ENCODE data around the gene MRM1.
"Not testable (repeated sequence)": the region's sequence is repeated elsewhere in the genome, so short reads cannot be mapped to it uniquely, and the experiment has no call there.

The MRM1 gene

GRCh38 chr17:36602030-36602748 is 806 bp downstream of the MRM1 start:
- H3K4me3 ChIP-seq (ENCODE audit: extremely low read depth, insufficient read depth, low read length, poor library complexity, severe bottlenecking), result peak overlapping the region; percentile 63
- H3K36me3 ChIP-seq (ENCODE audit: control insufficient read depth, insufficient read depth, low read length), result peaks cover 10% of the 10 kb centered on the region
- no peaks in the 10 kb centered on the region for H3K9me3 ChIP-seq (ENCODE audit: control insufficient read depth, low read length)
- peaks cover 13% of the 10 kb centered on the region for H3K4me1 ChIP-seq (ENCODE audit: control insufficient read depth, insufficient read depth, low read length, poor library complexity, severe bottlenecking)
- whole genome bisulfite sequencing, 2 experiments (ENCODE audit: insufficient coverage in 2 of 2), result 1 to 2% methylated on average over 33 to 35 of the region's 38 CpGs
- peak overlapping the region; percentile 65 for H3K27ac ChIP-seq (ENCODE audit: low read depth, low read length, severe bottlenecking)

DNA sequence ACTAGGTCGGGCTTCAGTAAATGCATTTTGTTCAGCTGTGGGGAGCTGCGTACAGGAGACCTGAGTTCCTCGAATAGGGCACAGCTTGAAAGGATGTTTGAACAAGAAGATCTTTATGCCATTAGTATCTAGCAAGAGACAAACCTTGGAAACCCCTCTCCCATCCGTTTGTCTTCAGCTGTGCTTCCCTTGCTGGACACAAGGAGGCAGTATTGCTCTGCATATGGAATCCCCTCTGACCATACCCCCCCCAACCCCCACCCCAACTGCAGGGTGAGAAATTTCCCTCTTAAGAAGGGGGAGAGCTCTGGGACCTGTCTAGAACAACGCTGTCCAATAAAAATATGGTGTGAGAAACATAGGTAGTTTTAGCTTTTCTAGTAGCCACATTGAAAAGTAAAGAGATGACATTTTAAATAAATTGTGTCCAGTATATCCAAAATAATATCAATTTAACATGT is 1.6 kb downstream of the MRM1 start:
- Histone ChIP-seq H3K36me3 (ENCODE audit: control insufficient read depth, insufficient read depth, low read length) (peaks cover 10% of the 10 kb centered on the region), H3K9me3 (ENCODE audit: control insufficient read depth, low read length) (no peaks in the 10 kb centered on the region), H3K4me1 (ENCODE audit: control insufficient read depth, insufficient read depth, low read length, poor library complexity, severe bottlenecking) (peaks cover 13% of the 10 kb centered on the region), H3K27ac (ENCODE audit: low read depth, low read length, severe bottlenecking) (no peak overlapping the region), H3K4me3 (ENCODE audit: extremely low read depth, insufficient read depth, low read length, poor library complexity, severe bottlenecking) (peak overlapping the region; percentile 63)
- WGBS, 2 experiments (ENCODE audit: insufficient coverage in 2 of 2), result 0% methylated on average over 3 of the region's 5 CpGs; no CpG with 5 or more reads in 1 of the 2 experiments

- H3K27ac ChIP-seq (ENCODE audit: low read depth, low read length, severe bottlenecking); H3K9me3 ChIP-seq (ENCODE audit: control insufficient read depth, low read length); H3K4me3 ChIP-seq (ENCODE audit: extremely low read depth, insufficient read depth, low read length, poor library complexity, severe bottlenecking); H3K36me3 ChIP-seq (ENCODE audit: control insufficient read depth, insufficient read depth, low read length): not testable (repeated sequence)
- 92 to 95% methylated on average over 4 to 5 of the region's 5 CpGs for WGBS, 2 experiments (ENCODE audit: insufficient coverage in 2 of 2)
- H3K4me1 ChIP-seq (ENCODE audit: control insufficient read depth, insufficient read depth, low read length, poor library complexity, severe bottlenecking), result peaks cover 13% of the 10 kb centered on the region
Observed at GRCh38 chr17:36605028-36605427, 3.6 kb downstream of the MRM1 start.

DNA sequence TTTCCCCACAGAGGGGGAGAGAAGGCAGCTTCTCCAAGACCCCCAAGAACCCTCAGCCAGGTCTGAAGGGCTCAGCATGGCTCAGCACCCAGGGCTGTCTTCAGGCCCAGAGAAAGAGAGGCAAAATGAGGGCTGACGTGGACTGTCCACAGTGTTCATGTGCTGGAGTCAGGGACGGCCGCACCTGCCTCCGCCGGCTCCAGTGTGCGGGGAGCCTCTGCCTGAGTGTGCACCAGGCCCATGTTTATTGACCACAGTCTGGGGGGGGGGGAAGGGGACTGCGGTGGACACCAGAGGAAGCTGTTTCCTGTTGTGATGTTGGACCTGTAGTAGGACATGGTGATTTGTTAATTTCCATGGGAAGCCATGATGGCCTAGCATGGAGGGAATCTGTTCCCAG is 6.9 kb downstream of the MRM1 start:
- 80 to 98% methylated on average over 1 to 7 of the region's 7 CpGs for WGBS, 2 experiments (ENCODE audit: insufficient coverage in 2 of 2)
- peaks cover 6% of the 10 kb centered on the region for H3K4me1 ChIP-seq (ENCODE audit: control insufficient read depth, insufficient read depth, low read length, poor library complexity, severe bottlenecking)
- no peaks in the 10 kb centered on the region for H3K36me3 ChIP-seq (ENCODE audit: control insufficient read depth, insufficient read depth, low read length)
- H3K9me3 ChIP-seq (ENCODE audit: control insufficient read depth, low read length), result peaks cover 5% of the 10 kb centered on the region
- H3K4me3 ChIP-seq (ENCODE audit: extremely low read depth, insufficient read depth, low read length, poor library complexity, severe bottlenecking), result no peak overlapping the region
- no peak overlapping the region for H3K27ac ChIP-seq (ENCODE audit: low read depth, low read length, severe bottlenecking)

- H3K4me1 ChIP-seq (ENCODE audit: control insufficient read depth, insufficient read depth, low read length, poor library complexity, severe bottlenecking), result peaks cover 3% of the 10 kb centered on the region
- 72 to 78% methylated on average over 12 to 21 of the region's 24 CpGs for WGBS, 2 experiments (ENCODE audit: insufficient coverage in 2 of 2)
- no peak overlapping the region for H3K27ac ChIP-seq (ENCODE audit: low read depth, low read length, severe bottlenecking)
- peaks cover 5% of the 10 kb centered on the region for H3K9me3 ChIP-seq (ENCODE audit: control insufficient read depth, low read length)
- no peaks in the 10 kb centered on the region for H3K36me3 ChIP-seq (ENCODE audit: control insufficient read depth, insufficient read depth, low read length)
- no peak overlapping the region for H3K4me3 ChIP-seq (ENCODE audit: extremely low read depth, insufficient read depth, low read length, poor library complexity, severe bottlenecking)
Observed at GRCh38 chr17:36608794-36609497, 7.6 kb downstream of the MRM1 start.

DNA sequence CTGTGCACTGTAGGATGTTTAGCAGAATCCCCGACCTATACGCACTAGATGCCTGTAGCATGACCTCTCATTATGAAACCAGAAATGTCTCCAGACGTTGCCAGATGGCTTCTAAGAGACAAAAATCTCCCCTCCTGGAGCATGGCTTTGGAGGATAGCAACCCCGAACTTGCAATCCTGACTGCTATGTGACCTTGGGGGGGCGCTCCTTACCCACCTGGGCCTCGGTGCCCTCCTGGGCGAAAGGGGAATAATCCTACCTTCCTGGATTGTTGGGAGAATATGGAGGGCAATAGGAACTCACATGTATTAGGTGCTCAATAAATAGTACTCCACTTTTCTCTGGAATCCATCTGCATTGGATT is 8.1 kb downstream of the MRM1 start:
- 88 to 100% methylated on average over 2 to 3 of the region's 7 CpGs for WGBS, 2 experiments (ENCODE audit: insufficient coverage in 2 of 2)
- Histone ChIP-seq H3K36me3 (ENCODE audit: control insufficient read depth, insufficient read depth, low read length) (no peaks in the 10 kb centered on the region), H3K4me1 (ENCODE audit: control insufficient read depth, insufficient read depth, low read length, poor library complexity, severe bottlenecking) (peaks cover 3% of the 10 kb centered on the region), H3K4me3 (ENCODE audit: extremely low read depth, insufficient read depth, low read length, poor library complexity, severe bottlenecking) (no peak overlapping the region), H3K27ac (ENCODE audit: low read depth, low read length, severe bottlenecking) (no peak overlapping the region), H3K9me3 (ENCODE audit: control insufficient read depth, low read length) (peaks cover 5% of the 10 kb centered on the region)

- Histone ChIP-seq H3K4me1 (ENCODE audit: control insufficient read depth, insufficient read depth, low read length, poor library complexity, severe bottlenecking) (peaks cover 3% of the 10 kb centered on the region), H3K27ac (ENCODE audit: low read depth, low read length, severe bottlenecking) (no peak overlapping the region), H3K36me3 (ENCODE audit: control insufficient read depth, insufficient read depth, low read length) (no peaks in the 10 kb centered on the region), H3K9me3 (ENCODE audit: control insufficient read depth, low read length) (peaks cover 5% of the 10 kb centered on the region), H3K4me3 (ENCODE audit: extremely low read depth, insufficient read depth, low read length, poor library complexity, severe bottlenecking) (no peak overlapping the region)
- 83 to 84% methylated on average over 4 to 5 of the region's 6 CpGs for WGBS, 2 experiments (ENCODE audit: insufficient coverage in 2 of 2)
Observed at GRCh38 chr17:36610474-36610873, 9.1 kb downstream of the MRM1 start.

GRCh38 chr17:36611345-36612072 is 10.1 kb downstream of the MRM1 start:
- H3K4me1 ChIP-seq (ENCODE audit: control insufficient read depth, insufficient read depth, low read length, poor library complexity, severe bottlenecking), result peaks cover 3% of the 10 kb centered on the region
- peaks cover 5% of the 10 kb centered on the region for H3K9me3 ChIP-seq (ENCODE audit: control insufficient read depth, low read length)
- H3K4me3 ChIP-seq (ENCODE audit: extremely low read depth, insufficient read depth, low read length, poor library complexity, severe bottlenecking), result no peak overlapping the region
- 84 to 85% methylated on average over 8 of the region's 9 CpGs for WGBS, 2 experiments (ENCODE audit: insufficient coverage in 2 of 2)
- no peak overlapping the region for H3K27ac ChIP-seq (ENCODE audit: low read depth, low read length, severe bottlenecking)
- H3K36me3 ChIP-seq (ENCODE audit: control insufficient read depth, insufficient read depth, low read length), result no peaks in the 10 kb centered on the region

- Histone ChIP-seq H3K27ac (ENCODE audit: low read depth, low read length, severe bottlenecking) (no peak overlapping the region), H3K4me3 (ENCODE audit: extremely low read depth, insufficient read depth, low read length, poor library complexity, severe bottlenecking) (no peak overlapping the region), H3K9me3 (ENCODE audit: control insufficient read depth, low read length) (peaks cover 5% of the 10 kb centered on the region), H3K4me1 (ENCODE audit: control insufficient read depth, insufficient read depth, low read length, poor library complexity, severe bottlenecking) (peaks cover 3% of the 10 kb centered on the region), H3K36me3 (ENCODE audit: control insufficient read depth, insufficient read depth, low read length) (no peaks in the 10 kb centered on the region)
- WGBS, 2 experiments (ENCODE audit: insufficient coverage in 2 of 2), result 78 to 100% methylated on average over 3 of the region's 3 CpGs
Observed at GRCh38 chr17:36612323-36612722, 10.9 kb downstream of the MRM1 start.

DNA sequence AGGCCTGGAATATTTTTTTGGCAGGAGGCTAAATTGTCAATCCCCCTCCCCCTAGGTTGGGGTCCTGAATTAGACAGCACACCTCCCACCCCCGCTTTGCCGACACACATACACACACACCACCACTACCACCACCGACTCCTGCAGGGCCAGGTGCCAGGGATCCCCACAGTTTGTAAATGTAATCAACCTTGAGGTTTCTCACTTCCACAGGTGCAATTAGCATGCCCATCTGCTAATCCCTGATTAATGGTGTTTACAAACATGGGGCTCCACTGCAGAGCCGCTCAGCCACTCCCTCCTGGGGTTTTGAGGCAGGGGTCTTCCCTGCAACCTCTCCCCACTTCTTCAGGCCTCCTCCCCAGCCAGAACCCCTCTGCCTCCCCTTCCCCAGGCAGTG is 11.8 kb downstream of the MRM1 start:
- Histone ChIP-seq H3K36me3 (ENCODE audit: control insufficient read depth, insufficient read depth, low read length) (no peaks in the 10 kb centered on the region), H3K4me3 (ENCODE audit: extremely low read depth, insufficient read depth, low read length, poor library complexity, severe bottlenecking) (no peak overlapping the region), H3K27ac (ENCODE audit: low read depth, low read length, severe bottlenecking) (no peak overlapping the region), H3K9me3 (ENCODE audit: control insufficient read depth, low read length) (peaks cover 5% of the 10 kb centered on the region), H3K4me1 (ENCODE audit: control insufficient read depth, insufficient read depth, low read length, poor library complexity, severe bottlenecking) (peaks cover 3% of the 10 kb centered on the region)
- whole genome bisulfite sequencing, 2 experiments (ENCODE audit: insufficient coverage in 2 of 2), result 60% methylated on average over 1 of the region's 4 CpGs; no CpG with 5 or more reads in 1 of the 2 experiments

All from mesodermal cell (in vitro differentiated cells).